Spleen (tissue), 11 donors: ENCODE measurements around the gene NPTX1. TPM values are rescaled to one million over a fixed set of nuclear protein-coding genes. Genes with fewer than 3 reads are reported as not detected.
A peak's percentile ranks its signal among the peaks of the same experiment; 100 is the strongest.

Experiments
- DNase-seq: peaks from one replicate; pipeline ENCODE4 v3.0.0-alpha.2; 2020
- H3K27ac ChIP-seq, 8 donors: fragments of 200-600 bp; sonication (generic) in 7 of 8; 1 replicate in 4 of 8; 2 replicates in 4 of 8; pipeline versions ENCODE4 v1.5.0 to v1.8.0; 2016 to 2021; ENCODE audit warnings: inconsistent platforms in 4 of 8, mild to moderate bottlenecking in 4 of 8, moderate library complexity in 1 of 8
- H3K27me3 ChIP-seq, 7 donors: fragments of 200-600 bp; sonication (generic) in 6 of 7; replicated peaks in 1 of 7; 1 replicate in 4 of 7; 2 replicates in 3 of 7; pipeline versions ENCODE4 v1.5.0 to v1.8.0; 2016 to 2021; ENCODE audit warnings: inconsistent platforms in 3 of 7, mild to moderate bottlenecking in 1 of 7
- H3K36me3 ChIP-seq, 6 donors: fragments of 200-600 bp; sonication (generic) in 5 of 6; 1 replicate in 4 of 6; 2 replicates in 2 of 6; pipeline versions ENCODE4 v1.5.0 to v1.8.0; 2016 to 2021; ENCODE audit warnings: inconsistent platforms in 2 of 6
- H3K4me1 ChIP-seq, 6 donors: fragments of 200-600 bp; sonication (generic) in 5 of 6; 1 replicate in 3 of 6; 2 replicates in 3 of 6; pipeline versions ENCODE4 v1.5.0 to v1.8.0; 2016 to 2021; ENCODE audit warnings: inconsistent platforms in 3 of 6
- H3K4me3 ChIP-seq, 8 donors: fragments of 200-600 bp; sonication (generic) in 7 of 8; 1 replicate in 4 of 8; 2 replicates in 4 of 8; pipeline versions ENCODE4 v1.5.0 to v1.8.0; 2016 to 2021; ENCODE audit warnings: inconsistent platforms in 4 of 8, mild to moderate bottlenecking in 4 of 8, moderate library complexity in 2 of 8
- H3K9me3 ChIP-seq, 8 donors: fragments of 200-600 bp; sonication (generic) in 7 of 8; 1 replicate in 4 of 8; 2 replicates in 4 of 8; pipeline versions ENCODE4 v1.5.0 to v1.8.0; 2016 to 2021; ENCODE audit warnings: inconsistent platforms in 4 of 8
- POLR2A ChIP-seq, 3 donors: fragments of 450-650 bp; IDR thresholded peaks; one replicate each; pipeline ENCODE4 v1.5.1; 2017; ENCODE audit warnings: antibody characterized with exemption in 3 of 3, mild to moderate bottlenecking in 1 of 3
- POLR2AphosphoS5 ChIP-seq, 3 donors: sonication (generic); formaldehyde crosslinking; IDR thresholded peaks; one replicate each; pipeline ENCODE4 v1.5.1; 2017; ENCODE audit warnings: antibody characterized with exemption in 3 of 3
- WGBS, 5 donors: extraction: QIAGEN DNeasy Blood & Tissue Kit in 3 of 5; methylation state at CpG; one replicate each; pipeline versions ENCODE4 v1.1.5 to v1.1.7; 2013 to 2018; 5-methylcytosine and 5-hydroxymethylcytosine counted together
- intact Hi-C: fragments of 100-400 bp; cut with DNase I; formaldehyde crosslinking; loops from one replicate; pipeline ENCODE4 v1.15.0; 2023; ENCODE audit warnings: low total_unique reads
- polyA plus RNA-seq, 3 donors: library from polyadenylated mRNA; stranded (reverse); fragments of 200-250 nt; gene quantifications; one replicate each; pipeline ENCODE4 v1.2.1, GENCODE V29; 2013
- total RNA-seq, 7 donors: library from RNA; depleted of rRNA in 3 of 7; stranded (reverse); fragments of >200 nt in 3 of 7; fragmentation: NEBNext Ultra II Directional in 4 of 7; extraction: Animal tissue kit (Norgen Biotek cat#: 25700) in 4 of 7; gene quantifications; one replicate each; pipeline versions ENCODE4 v1.1.0 to v1.2.1, GENCODE V29; 2016 to 2021
- TF ChIP-seq, protein P1 (sequence below), 11 experiments: fragments of 200-600 bp in 7 of 11; fragments of 450-650 bp in 4 of 11; sonication (generic) in 4 of 11; IDR thresholded peaks in 8 of 11; conservative IDR thresholded peaks in 3 of 11; 1 replicate in 7 of 11; 2 replicates in 4 of 11; pipeline versions ENCODE4 v1.4.0 to v1.8.0; 2016 to 2021; ENCODE audit warnings: antibody characterized with exemption in 11 of 11, inconsistent platforms in 4 of 11, mild to moderate bottlenecking in 1 of 11
- donor health status: healthy with polysubstance abuse.
- donor health status: DM: no; HTN: no; CAD: no; lungs with moderate emphysema.
- donor health status: DM: no; HTN: no; CAD: no.
- donor health status: Bipolar disorder and iron deficiency.
- donor health status: healthy.
- donor health status: DM: no; HTN: no; CAD: no.
- donor health status: DM: yes; HTN: yes; CAD: no.

Gene NPTX1
- total and polyA plus RNA-seq, 10 donors = 0.04 to 14.0 (median 3.6) TPM

- Histone ChIP-seq H3K9me3 (no peaks in the 10 kb centered on the region), H3K27me3 (peaks cover 0 to 19% (median 0%) of the 10 kb centered on the region in 7 donors), H3K4me1 (peaks cover 10 to 47% (median 30%) of the 10 kb centered on the region in 6 donors), H3K27ac (peak overlapping the region in 4 of 8 donors; percentile 95 to 99 (median 98)), H3K4me3 (peak overlapping the region in 6 of 8 donors; percentile 56 to 90 (median 63)), H3K36me3 (no peaks in the 10 kb centered on the region)
- no peak for DNase-seq
- TF ChIP-seq POLR2A (IDR thresholded peaks at IDR 0.05) = no peak
- TF ChIP-seq POLR2AphosphoS5 (IDR thresholded peaks at IDR 0.05) = no peak
- TF ChIP-seq, protein P1, sequence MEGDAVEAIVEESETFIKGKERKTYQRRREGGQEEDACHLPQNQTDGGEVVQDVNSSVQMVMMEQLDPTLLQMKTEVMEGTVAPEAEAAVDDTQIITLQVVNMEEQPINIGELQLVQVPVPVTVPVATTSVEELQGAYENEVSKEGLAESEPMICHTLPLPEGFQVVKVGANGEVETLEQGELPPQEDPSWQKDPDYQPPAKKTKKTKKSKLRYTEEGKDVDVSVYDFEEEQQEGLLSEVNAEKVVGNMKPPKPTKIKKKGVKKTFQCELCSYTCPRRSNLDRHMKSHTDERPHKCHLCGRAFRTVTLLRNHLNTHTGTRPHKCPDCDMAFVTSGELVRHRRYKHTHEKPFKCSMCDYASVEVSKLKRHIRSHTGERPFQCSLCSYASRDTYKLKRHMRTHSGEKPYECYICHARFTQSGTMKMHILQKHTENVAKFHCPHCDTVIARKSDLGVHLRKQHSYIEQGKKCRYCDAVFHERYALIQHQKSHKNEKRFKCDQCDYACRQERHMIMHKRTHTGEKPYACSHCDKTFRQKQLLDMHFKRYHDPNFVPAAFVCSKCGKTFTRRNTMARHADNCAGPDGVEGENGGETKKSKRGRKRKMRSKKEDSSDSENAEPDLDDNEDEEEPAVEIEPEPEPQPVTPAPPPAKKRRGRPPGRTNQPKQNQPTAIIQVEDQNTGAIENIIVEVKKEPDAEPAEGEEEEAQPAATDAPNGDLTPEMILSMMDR (IDR thresholded peaks at IDR 0.05 in 8 of 11, conservative IDR thresholded peaks at IDR 0.05 in 3 of 11) = no peak
- 87 to 93% (median 91%) methylated on average over 18 to 19 of the region's 19 CpGs for WGBS, 5 donors
- intact Hi-C loops = no loop called here
These were observed 23.0 kb downstream of the NPTX1 start for GRCh38 chr17:80453126-80453997.

GRCh38 chr17:80452173-80452915 is 24.1 kb downstream of the NPTX1 start:
- peaks cover 0 to 9% (median 0%) of the 10 kb centered on the region in 7 donors for H3K27me3 ChIP-seq
- 63 to 90% (median 84%) methylated on average over 9 to 14 of the region's 14 CpGs for whole genome bisulfite sequencing, 5 donors
- no peak for TF ChIP-seq POLR2AphosphoS5 (IDR thresholded peaks at IDR 0.05)
- TF ChIP-seq POLR2A (IDR thresholded peaks at IDR 0.05) = no peak
- TF ChIP-seq, protein P1 (IDR thresholded peaks at IDR 0.05 in 8 of 11, conservative IDR thresholded peaks at IDR 0.05 in 3 of 11) = no peak
- DNase-seq = no peak
- H3K36me3 ChIP-seq = no peaks in the 10 kb centered on the region
- no peaks in the 10 kb centered on the region for H3K9me3 ChIP-seq
- H3K4me1 ChIP-seq = peaks cover 10 to 40% (median 29%) of the 10 kb centered on the region in 6 donors
- intact Hi-C loops = no loop called here
- H3K4me3 ChIP-seq = no peak overlapping the region
- H3K27ac ChIP-seq = no peak overlapping the region

GRCh38 chr17:80451104-80451775 is 25.2 kb downstream of the NPTX1 start:
- DNase-seq = no peak
- no peak for TF ChIP-seq POLR2A (IDR thresholded peaks at IDR 0.05)
- TF ChIP-seq, protein P1 (IDR thresholded peaks at IDR 0.05 in 8 of 11, conservative IDR thresholded peaks at IDR 0.05 in 3 of 11) = no peak
- no peak for TF ChIP-seq POLR2AphosphoS5 (IDR thresholded peaks at IDR 0.05)
- Histone ChIP-seq H3K36me3 (no peaks in the 10 kb centered on the region), H3K27me3 (peaks cover 0 to 3% (median 0%) of the 10 kb centered on the region in 7 donors), H3K27ac (no peak overlapping the region), H3K9me3 (no peaks in the 10 kb centered on the region), H3K4me1 (peaks cover 9 to 29% (median 26%) of the 10 kb centered on the region in 6 donors), H3K4me3 (no peak overlapping the region)
- 71 to 93% (median 85%) methylated on average over 6 to 9 of the region's 9 CpGs for WGBS, 5 donors
- intact Hi-C loops = no loop called here
